GM23248 (cell line): ENCODE data around the gene CAPRIN2. TPM values are rescaled to one million over a fixed set of nuclear protein-coding genes. Genes with fewer than 3 reads are reported as not detected.

Experiments
- DNase-seq: peaks from one replicate; pipeline ENCODE4 v3.0.0-alpha.2; 2015
- H2AFZ ChIP-seq: fragments of 200-600 bp; sonication (generic); 2 replicates; pipeline ENCODE4 v1.6.1; 2016; ENCODE audit warnings: antibody characterized with exemption
- H3F3A ChIP-seq: fragments of 200-600 bp; sonication (generic); 2 replicates; pipeline ENCODE4 v1.6.1; 2016; ENCODE audit warnings: mild to moderate bottlenecking, antibody characterized with exemption, mixed run types; ENCODE audit not compliant: insufficient read depth
- H3K27ac ChIP-seq: fragments of 200-600 bp; sonication (generic); 2 replicates; pipeline ENCODE4 v1.5.1; 2016; ENCODE audit warnings: mild to moderate bottlenecking
- H3K27me3 ChIP-seq: fragments of 200-600 bp; sonication (generic); replicated peaks from 2 replicates; pipeline ENCODE4 v1.6.1; 2016; ENCODE audit warnings: mild to moderate bottlenecking; ENCODE audit not compliant: insufficient read depth
- H3K36me3 ChIP-seq: fragments of 200-600 bp; sonication (generic); 2 replicates; pipeline ENCODE4 v1.6.1; 2016; ENCODE audit warnings: low read depth, mild to moderate bottlenecking
- H3K4me1 ChIP-seq: fragments of 200-600 bp; sonication (generic); 2 replicates; pipeline ENCODE4 v1.6.1; 2016; ENCODE audit warnings: mild to moderate bottlenecking; ENCODE audit not compliant: insufficient read depth
- H3K4me2 ChIP-seq: fragments of 200-600 bp; sonication (generic); one replicate; pipeline ENCODE4 v1.6.1; 2016; ENCODE audit warnings: mild to moderate bottlenecking; ENCODE audit not compliant: unreplicated experiment
- H3K4me3 ChIP-seq: fragments of 200-600 bp; sonication (generic); 2 replicates; pipeline ENCODE4 v1.5.1; 2016; ENCODE audit warnings: mild to moderate bottlenecking
- H3K79me2 ChIP-seq: fragments of 200-600 bp; sonication (generic); 2 replicates; pipeline ENCODE4 v1.6.1; 2016; ENCODE audit warnings: mild to moderate bottlenecking; ENCODE audit not compliant: insufficient read depth
- H3K9ac ChIP-seq: fragments of 200-600 bp; sonication (generic); 2 replicates; pipeline ENCODE4 v1.6.1; 2016; ENCODE audit warnings: mild to moderate bottlenecking
- H3K9me2 ChIP-seq: fragments of 200-600 bp; sonication (generic); 2 replicates; pipeline ENCODE4 v1.6.1; 2016; ENCODE audit warnings: mixed run types, mild to moderate bottlenecking, moderate library complexity; ENCODE audit not compliant: insufficient read depth
- H3K9me3 ChIP-seq: fragments of 200-600 bp; sonication (generic); one replicate; pipeline ENCODE4 v1.6.1; 2017; ENCODE audit warnings: low read depth
- H4K20me1 ChIP-seq: fragments of 200-600 bp; sonication (generic); 2 replicates; pipeline ENCODE4 v1.6.0; 2016; ENCODE audit not compliant: insufficient read depth
- EZH2 ChIP-seq: fragments of 200-600 bp; sonication (generic); IDR thresholded peaks from 2 replicates; pipeline ENCODE4 v1.6.1; 2018; ENCODE audit warnings: antibody characterized with exemption, mild to moderate bottlenecking; ENCODE audit not compliant: insufficient read depth, poor library complexity, severe bottlenecking
- EZH2phosphoT487 ChIP-seq: fragments of 200-600 bp; sonication (generic); IDR thresholded peaks from 2 replicates; pipeline ENCODE4 v1.6.1; 2018; ENCODE audit warnings: antibody characterized with exemption, moderate library complexity, mild to moderate bottlenecking, low read depth; ENCODE audit not compliant: insufficient read depth
- WGBS, 2 experiments: methylation state at CpG; one replicate each; pipeline ENCODE4 v1.1.6; 2015 to 2017; ENCODE audit warnings: low lambda C conversion rate in 2 of 2, low coverage in 1 of 2; ENCODE audit errors: missing lambda C conversion rate in 2 of 2; 5-methylcytosine and 5-hydroxymethylcytosine counted together
- in situ Hi-C: fragments of 300-500 bp; cut with MboI; formaldehyde crosslinking; loops from 2 replicates; pipeline ENCODE4 v1.15.0; 2020
- polyA plus RNA-seq: library from polyadenylated mRNA; unstranded; fragments of >200 nt; fragmentation: Nextera tagmentation; extraction: Ambion mirVana; gene quantifications from 2 replicates; pipeline ENCODE4 v1.2.1, GENCODE V29; 2016
- total RNA-seq: library from RNA; depleted of rRNA; stranded (reverse); fragments of >200 nt; shearing (Covaris generic); gene quantifications from 2 replicates; pipeline ENCODE4 v1.2.3, GENCODE V29; 2014

Gene CAPRIN2
- total and polyA plus RNA-seq, 2 experiments from 2014 or later = 20.1 to 33.0 TPM

DNA sequence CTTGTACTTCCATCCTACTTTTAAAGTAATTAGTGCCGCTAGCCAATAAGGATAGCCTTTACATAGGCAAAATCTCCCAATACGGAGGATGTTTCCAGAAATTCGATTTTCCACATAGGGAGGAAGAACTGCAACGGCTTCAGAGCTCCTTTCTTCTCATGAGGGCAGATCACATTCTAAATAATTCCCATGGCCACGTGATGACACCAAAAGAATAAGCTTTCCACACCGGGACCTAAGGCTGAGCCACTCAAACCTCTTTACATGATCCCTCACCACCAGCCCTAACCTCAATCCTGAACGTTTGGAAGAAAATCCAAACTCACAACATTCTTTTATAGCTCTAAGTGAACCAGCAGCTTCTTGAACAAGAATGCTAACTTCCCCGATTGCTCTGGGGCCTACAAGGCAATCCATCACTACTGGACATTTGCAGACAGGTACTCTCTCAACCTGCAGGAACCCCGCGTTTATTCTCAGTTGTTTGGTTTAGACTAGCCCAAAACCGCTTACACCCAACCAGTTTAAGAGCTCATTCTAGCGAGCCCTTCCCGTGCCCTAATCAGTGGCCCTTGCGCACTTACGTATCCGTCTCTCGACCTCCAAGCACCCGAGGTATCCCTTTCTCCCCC is 884 bp downstream of the CAPRIN2 start:
- Histone ChIP-seq H4K20me1 (no peaks in the 10 kb centered on the region), H3K4me2 (peak overlapping the region; percentile 94), H3K27me3 (no peaks in the 10 kb centered on the region), H3K9me2 (no peaks in the 10 kb centered on the region), H3K4me3 (peak overlapping the region; percentile 85), H3K9me3 (no peaks in the 10 kb centered on the region), H3K4me1 (peaks cover 46% of the 10 kb centered on the region), H3F3A (0 out of 2 replicates have a peak, but pooled peaks cover 16% of the 10 kb centered on the region), H3K9ac (peak overlapping the region; percentile 82), H3K36me3 (0 out of 2 replicates have a peak, but pooled peaks cover 5% of the 10 kb centered on the region), H2AFZ (peak overlapping the region; percentile 72), H3K79me2 (peaks cover 55% of the 10 kb centered on the region), H3K27ac (peak overlapping the region; percentile 70)
- DNase-seq = peak; percentile 62
- TF ChIP-seq EZH2 (no peak), EZH2phosphoT487 (no peak)
- 3 to 5% methylated on average over 18 of the region's 18 CpGs for WGBS, 2 experiments
- in situ Hi-C loops = no loop called here

DNA sequence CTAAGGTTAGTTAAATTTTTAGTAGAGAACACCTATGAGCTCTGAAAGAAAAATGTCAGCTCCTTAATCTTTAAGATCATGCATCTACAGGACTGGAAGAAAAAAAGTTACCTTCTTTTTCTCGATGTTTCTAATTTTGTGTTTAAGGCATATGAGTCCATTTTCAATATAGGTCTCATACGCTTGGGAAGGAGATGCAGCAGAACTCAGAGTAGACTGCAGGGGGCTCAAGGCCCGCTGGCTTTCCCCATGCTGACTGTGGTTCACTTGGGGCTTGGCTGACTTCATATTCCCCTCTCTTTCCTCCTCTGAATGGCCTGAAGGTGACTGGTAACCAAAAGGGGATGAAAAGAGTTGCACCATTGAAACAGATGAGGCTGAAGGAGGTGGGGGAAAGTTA is 1.5 kb downstream of the CAPRIN2 start:
- H3K4me3 ChIP-seq = peak overlapping the region; percentile 85
- H3K27ac ChIP-seq = peak overlapping the region; percentile 70

DNA sequence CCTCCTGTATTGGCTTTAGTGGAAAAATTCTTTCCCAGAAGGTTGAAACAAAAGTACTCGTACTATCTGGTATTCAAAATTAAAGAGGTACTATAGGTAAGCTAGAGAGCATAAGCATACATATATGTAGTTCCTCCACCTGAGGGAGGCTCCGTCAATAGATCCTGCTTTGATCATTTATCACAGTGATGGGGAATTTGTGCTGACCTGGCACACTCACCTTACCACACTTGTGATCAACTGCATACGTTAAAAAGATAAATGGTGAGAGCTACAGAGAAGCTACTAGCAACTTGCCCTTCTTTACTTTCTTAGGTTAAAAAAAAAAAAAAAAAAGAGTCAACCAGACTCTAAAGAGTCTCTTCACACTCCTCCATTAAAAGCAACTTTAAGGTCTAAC is 2.5 kb downstream of the CAPRIN2 start:
- Histone ChIP-seq H3K4me2 (peak overlapping the region; percentile 94), H2AFZ (no peak overlapping the region), H3K27me3 (no peaks in the 10 kb centered on the region), H3K79me2 (peaks cover 71% of the 10 kb centered on the region), H3F3A (peaks cover 28% of the 10 kb centered on the region; the same call in 1 of the 2 replicates), H3K9me2 (no peaks in the 10 kb centered on the region), H3K9ac (no peak overlapping the region), H3K4me1 (peaks cover 59% of the 10 kb centered on the region), H3K36me3 (peaks cover 9% of the 10 kb centered on the region; the same call in 1 of the 2 replicates), H3K4me3 (peak overlapping the region; percentile 85), H3K9me3 (no peaks in the 10 kb centered on the region), H4K20me1 (peaks cover 6% of the 10 kb centered on the region; the same call in 1 of the 2 replicates), H3K27ac (no peak overlapping the region)
- in situ Hi-C loops = no loop called here
- DNase-seq = no peak
- 83 to 90% methylated on average over 3 of the region's 3 CpGs for WGBS, 2 experiments
- TF ChIP-seq EZH2phosphoT487 = no peak
- TF ChIP-seq EZH2 = no peak

More for the DNA sequence above, 1.5 kb downstream of the CAPRIN2 start:
- Histone ChIP-seq H3K9me3 (no peaks in the 10 kb centered on the region), H3K79me2 (peaks cover 61% of the 10 kb centered on the region), H3K9ac (peak overlapping the region; percentile 82), H3K4me2 (peak overlapping the region; percentile 94), H3K4me1 (peaks cover 52% of the 10 kb centered on the region), H3K36me3 (0 out of 2 replicates have a peak, but pooled peaks cover 5% of the 10 kb centered on the region), H2AFZ (peak overlapping the region; percentile 72), H3K27me3 (no peaks in the 10 kb centered on the region), H4K20me1 (no peaks in the 10 kb centered on the region), H3F3A (peaks cover 19% of the 10 kb centered on the region; the same call in 1 of the 2 replicates), H3K9me2 (no peaks in the 10 kb centered on the region)
- WGBS, 2 experiments = 66 to 68% methylated on average over 3 of the region's 3 CpGs
- DNase-seq = peak; percentile 67
- TF ChIP-seq EZH2 (no peak), EZH2phosphoT487 (no peak)
- in situ Hi-C loops = no loop called here

DNA sequence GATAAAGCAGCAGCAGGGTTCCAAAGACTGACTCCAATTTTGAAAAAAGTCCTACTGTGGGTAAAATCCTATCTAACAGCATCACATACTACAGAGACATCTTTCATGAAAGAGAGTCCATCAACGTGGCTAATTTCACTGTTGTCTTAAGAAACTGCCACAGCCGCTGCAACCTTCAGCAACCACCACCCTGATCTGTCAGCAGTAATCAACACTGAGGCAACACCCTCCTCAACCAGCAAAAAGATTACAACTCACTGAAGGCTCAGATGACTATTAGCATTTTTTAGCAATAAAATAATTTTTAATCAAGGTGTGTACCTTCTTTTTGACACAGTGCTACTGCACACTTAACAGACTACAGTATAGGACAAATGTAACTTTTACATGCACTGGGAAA is 6.6 kb downstream of the CAPRIN2 start:
- no peaks in the 10 kb centered on the region for H3K27me3 ChIP-seq
- no peaks in the 10 kb centered on the region for H3K9me3 ChIP-seq
- TF ChIP-seq EZH2 (no peak), EZH2phosphoT487 (no peak)
- H3F3A ChIP-seq = peaks cover 14% of the 10 kb centered on the region; the same call in 1 of the 2 replicates
- in situ Hi-C loops = no loop called here
- no peak overlapping the region for H3K4me2 ChIP-seq
- H3K9ac ChIP-seq = no peak overlapping the region
- H3K79me2 ChIP-seq = peaks cover 100% of the 10 kb centered on the region
- 94 to 98% methylated on average over 2 of the region's 2 CpGs for WGBS, 2 experiments
- H3K9me2 ChIP-seq = no peaks in the 10 kb centered on the region
- peaks cover 20% of the 10 kb centered on the region; the same call in 1 of the 2 replicates for H3K36me3 ChIP-seq
- H4K20me1 ChIP-seq = peaks cover 12% of the 10 kb centered on the region
- H2AFZ ChIP-seq = no peak overlapping the region
- H3K27ac ChIP-seq = peak overlapping the region; percentile 38
- no peak for DNase-seq
- H3K4me3 ChIP-seq = no peak overlapping the region
- peaks cover 53% of the 10 kb centered on the region for H3K4me1 ChIP-seq
